ENCODE data around the gene SLC44A3. TPM values are rescaled to one million over a fixed set of nuclear protein-coding genes. Genes with fewer than 3 reads are reported as not detected.
A peak's percentile ranks its signal among the peaks of the same experiment; 100 is the strongest.
"Not testable (repeated sequence)": the region's sequence is repeated elsewhere in the genome, so short reads cannot be mapped to it uniquely, and the experiment has no call there.

Gene SLC44A3
- total RNA-seq, 1 donor from 2014 or later = 10.1 TPM

- no peak for ATAC-seq
Observed at GRCh38 chr1:94803106-94803505, 17.1 kb upstream of the SLC44A3 start.

- no peak for ATAC-seq
Observed at GRCh38 chr1:94803517-94804441, 16.4 kb upstream of the SLC44A3 start.

DNA sequence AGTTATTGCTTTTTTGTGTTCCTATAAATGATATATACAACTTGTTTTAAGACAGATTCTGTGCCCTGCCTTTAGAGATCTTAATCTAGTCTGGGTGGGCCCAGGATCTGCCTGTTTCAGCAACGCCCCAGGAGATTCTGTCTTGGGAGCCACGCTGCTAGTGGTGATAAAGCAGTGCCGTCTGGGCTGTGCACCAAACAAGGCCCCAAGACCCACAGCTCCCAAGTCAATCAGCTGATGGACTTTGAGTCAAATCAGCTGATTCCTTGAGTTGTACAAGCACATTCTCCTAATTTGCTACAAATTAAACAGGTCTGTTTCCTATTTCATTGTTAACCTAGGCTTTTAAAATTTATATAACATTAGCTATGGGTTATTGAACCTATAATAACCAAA, 15.7 kb upstream of the SLC44A3 start:
- ATAC-seq = no peak

DNA sequence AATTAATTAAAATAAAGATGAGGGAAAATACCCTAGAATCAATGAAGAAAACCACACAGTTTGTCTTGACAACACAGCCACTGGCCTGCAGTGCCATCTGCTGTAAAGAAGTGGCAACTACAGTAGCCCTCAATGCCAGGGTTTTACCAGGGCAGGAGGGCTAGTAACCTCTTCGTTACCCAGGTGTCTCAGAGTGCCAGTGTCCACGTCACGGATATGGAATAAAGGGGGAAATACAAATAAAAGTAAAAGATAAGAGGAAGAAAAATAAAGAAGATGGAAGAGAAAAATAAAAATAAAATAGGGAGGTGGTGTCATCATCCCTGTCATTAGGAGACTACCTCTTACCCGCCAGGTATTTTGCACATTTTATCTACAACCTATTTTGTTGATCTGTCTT, 14.2 kb upstream of the SLC44A3 start:
- ATAC-seq = peak; percentile 70

GRCh38 chr1:94806441-94806871, 13.7 kb upstream of the SLC44A3 start:
- no peak for ATAC-seq

DNA sequence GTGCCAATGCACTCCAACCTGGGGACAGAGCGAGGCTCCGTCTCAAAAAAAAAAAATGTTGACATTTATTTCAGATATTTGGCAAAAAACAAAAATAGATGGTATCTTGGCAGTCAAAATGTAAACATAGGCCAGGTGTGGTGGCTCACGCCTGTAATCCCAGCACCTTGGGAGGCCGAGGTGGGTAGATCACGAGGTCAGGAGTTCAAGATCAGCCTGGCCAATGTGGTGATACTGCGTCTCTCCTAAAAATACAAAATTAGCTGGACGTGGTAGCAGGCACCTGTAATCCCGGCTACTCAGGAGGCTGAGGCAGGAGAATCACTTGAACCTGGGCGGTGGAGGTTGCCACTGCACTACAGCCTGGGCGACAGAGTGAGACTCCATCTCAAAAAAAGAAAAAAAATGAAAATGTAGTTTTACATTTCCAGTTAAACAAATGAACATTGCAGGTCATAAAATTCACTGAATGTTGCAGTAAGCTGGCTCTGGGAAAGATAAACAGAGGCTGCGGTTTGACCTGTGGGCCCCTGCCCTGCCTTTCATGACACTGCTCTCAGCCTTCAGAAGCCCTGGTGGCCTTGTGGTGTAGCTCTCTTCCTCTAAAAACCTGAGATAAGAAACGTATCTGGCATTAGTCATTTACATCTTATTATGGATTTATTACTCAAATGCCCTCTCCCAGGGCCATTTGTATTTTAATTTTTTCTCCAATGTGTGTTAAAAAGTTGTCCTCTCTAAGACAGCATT, 12.2 kb upstream of the SLC44A3 start:
- no peak for ATAC-seq

DNA sequence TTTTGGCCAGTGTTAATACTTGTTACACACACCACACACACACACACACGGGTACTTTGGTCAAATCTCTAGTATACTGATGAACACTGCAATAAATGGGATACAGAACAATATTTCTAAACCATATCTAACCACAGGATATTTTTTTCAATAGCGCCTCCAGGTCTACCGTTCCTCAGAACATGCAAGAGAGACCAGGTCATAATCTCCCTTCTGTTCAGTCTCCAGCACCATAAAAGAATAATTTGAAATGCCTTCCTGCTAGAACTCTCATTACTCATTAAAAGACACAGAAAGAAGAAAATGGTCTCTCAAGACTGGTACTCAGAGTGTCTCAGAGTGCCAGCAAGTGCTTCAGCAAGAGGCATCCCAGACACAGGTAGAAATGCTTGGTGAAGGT, 11.5 kb upstream of the SLC44A3 start:
- no peak for ATAC-seq

- ATAC-seq = no peak
Observed at GRCh38 chr1:94812985-94813384, 7.2 kb upstream of the SLC44A3 start.

- ATAC-seq = no peak
Observed at GRCh38 chr1:94816030-94816429, 4.1 kb upstream of the SLC44A3 start.

GRCh38 chr1:94817712-94818111, 2.4 kb upstream of the SLC44A3 start:
- no peak for ATAC-seq

DNA sequence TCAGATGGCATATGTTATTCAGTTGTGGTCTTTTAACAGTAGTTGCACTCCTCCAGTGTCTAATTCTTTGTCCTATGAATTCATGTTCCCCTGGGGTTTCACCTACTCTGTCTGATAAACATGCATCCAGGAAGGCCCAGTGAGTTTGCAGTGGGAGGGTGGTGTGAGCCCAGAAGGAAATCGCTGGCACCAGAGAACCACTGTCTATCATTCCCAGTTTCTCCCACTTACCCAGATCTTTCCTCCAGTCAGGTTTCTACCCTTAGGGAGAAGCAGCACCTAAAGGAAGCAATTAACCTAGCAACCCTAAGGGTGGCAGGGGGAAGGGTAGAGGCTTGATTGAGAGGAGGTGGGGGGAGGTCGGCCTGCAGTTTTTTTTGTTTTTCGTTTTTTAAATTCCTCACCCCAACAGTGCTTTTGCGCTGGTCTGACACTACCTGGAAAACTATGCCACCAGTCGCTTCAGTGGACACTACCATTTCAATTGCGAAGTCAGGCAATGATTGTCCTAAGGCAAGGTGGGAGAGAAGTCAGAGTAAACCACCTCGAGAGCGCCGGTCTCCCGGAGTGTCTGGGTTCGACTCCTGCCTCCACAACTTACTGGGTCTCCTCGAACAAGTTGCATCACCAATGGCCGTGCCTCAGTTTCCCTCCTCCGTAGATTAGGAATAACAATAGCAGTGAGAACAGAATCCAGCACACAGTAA, 766 bp upstream of the SLC44A3 start:
- no peak for ATAC-seq

DNA sequence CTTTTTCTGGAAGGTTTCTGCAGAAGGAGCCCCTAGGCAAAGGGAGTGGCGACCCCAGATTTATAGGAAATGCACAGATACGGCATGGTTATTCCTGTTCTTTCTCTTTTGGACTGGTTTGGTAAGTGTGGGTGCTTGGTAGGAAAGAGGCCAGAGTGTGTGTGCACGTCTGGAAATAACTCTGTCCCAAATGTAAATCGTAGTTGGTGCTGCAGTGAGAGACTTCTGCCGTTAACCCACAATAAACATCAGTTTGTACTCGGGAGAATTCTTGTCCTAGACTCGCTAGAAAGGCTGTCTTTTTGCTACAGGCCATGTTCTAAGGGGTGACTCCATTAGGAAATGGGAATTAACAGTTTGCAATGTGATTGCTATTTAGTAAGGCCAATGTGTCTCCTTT, 779 bp downstream of the SLC44A3 start:
- ATAC-seq = peak; percentile 46

DNA sequence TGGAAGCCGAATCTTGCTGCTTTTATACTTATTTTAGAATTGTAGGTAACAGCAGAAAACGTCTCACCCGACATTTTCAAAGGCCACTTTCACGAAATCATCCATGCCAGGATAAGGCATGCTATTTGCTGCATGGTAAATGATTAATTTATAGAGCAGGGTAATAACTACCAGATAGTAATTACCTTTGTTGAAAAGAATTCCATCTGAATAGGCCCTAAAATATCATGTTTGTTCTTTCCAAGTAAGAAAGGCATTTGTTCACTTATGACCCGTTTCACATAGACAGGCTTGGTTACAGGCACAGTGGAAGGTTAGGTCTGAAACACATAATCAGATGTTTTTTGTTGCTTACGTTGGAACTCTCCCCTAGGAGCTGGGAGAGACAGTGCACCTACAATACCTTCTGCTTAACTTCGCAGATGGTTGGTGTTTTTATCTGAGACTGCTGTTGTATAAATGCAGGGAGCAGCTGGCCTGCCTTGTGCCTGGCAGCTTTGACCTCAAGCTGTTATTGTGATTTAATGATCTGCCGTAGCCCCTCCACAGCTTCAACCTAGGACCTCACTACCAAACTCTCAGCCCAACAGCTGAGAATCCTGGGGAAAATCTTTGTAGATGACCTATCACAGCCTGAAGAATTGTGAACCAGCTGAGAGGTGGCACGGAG, 1.6 kb downstream of the SLC44A3 start:
- ATAC-seq = no peak

DNA sequence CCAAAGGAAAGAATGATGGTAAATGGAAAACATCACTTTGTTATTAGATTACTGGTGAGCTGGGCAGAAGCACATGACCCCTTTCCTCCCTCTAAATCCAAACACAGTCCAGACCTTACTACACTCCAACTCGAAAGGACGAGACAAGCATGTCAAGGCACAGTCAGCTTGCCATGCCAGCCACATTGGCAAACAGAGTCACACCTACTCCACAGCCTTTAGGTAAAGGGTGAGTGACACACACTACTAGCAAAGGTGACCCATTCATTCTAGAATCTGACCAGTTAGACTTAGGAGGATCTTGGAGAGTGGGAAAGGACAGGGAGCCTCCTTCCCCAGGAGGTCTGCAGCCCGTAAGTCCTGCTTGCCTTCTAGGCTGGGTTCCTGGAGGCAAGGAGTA, 3.0 kb downstream of the SLC44A3 start:
- ATAC-seq = peak; percentile 79

GRCh38 chr1:94825936-94826335, 5.8 kb downstream of the SLC44A3 start:
- no peak for ATAC-seq

GRCh38 chr1:94827434-94827833, 7.3 kb downstream of the SLC44A3 start:
- no peak for ATAC-seq

DNA sequence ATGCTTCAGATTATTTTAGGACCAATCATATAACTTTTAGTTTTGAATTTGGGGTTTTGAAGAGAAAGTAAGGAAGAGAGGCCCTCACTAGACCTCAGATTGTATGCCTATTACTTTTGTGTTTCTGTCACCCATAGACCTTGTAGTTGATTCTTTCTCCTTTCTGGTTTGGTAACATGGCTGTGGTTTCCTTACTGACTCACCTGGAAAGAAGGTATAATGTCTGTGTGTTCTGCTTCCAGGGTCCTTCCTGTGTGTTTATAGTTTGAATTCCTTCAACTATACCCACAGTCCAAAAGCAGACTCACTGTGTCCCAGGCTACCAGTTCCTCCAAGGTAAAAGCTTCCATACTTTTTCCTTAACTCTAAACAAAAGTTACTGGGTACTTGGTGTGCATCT, 8.1 kb downstream of the SLC44A3 start:
- no peak for ATAC-seq

- ATAC-seq = no peak
Observed at GRCh38 chr1:94831641-94832040, 11.5 kb downstream of the SLC44A3 start.

DNA sequence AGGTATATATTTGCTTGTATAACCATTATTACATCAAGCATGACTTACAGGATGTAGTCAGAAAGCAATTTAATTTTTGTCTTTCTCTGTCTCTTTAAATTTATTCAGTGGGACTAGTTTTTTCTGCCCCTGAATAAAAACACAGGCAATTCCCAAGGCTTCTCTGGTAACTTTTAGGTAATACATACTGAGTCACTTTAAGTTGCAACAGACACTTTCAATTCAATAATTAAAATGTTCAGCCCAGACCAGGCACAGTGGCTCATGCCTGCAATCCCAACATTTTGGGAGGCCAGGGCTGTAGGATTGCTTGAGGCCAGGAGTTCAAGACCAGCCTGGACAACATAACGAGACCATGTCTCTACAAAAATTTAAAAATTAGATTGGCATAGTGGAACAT, 12.3 kb downstream of the SLC44A3 start:
- ATAC-seq = no peak

DNA sequence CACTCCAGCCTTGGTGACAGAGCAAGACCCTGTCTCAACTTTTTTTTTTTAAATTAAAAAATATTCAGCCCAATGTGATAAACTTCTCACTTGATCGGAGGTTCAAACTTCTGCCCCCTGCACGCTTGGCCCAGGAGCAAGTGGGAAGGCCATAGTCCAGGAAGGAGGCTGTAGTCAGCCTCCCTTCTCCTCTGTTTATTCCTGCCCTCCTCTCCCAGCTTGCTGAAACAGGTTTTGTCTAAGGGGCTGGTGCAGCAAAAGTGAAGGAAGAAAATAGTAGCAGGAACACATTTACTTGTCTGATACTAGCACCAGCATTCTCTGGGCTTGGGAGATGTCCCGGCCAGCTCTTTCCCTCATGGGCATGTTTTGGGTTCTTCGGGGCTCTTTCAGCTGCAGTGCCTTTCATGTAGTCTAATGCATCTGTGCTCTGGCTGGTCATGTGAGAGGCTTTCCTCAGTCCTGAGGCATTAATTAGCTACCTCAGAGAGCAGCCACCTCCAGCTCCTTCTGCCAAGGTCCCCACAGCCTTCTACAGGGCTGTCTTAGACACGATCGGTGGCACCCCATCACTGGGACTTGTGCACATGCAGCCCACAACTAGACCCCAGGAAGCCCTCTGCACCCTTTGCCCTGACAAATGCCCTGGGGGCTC, 12.9 kb downstream of the SLC44A3 start:
- ATAC-seq = no peak

DNA sequence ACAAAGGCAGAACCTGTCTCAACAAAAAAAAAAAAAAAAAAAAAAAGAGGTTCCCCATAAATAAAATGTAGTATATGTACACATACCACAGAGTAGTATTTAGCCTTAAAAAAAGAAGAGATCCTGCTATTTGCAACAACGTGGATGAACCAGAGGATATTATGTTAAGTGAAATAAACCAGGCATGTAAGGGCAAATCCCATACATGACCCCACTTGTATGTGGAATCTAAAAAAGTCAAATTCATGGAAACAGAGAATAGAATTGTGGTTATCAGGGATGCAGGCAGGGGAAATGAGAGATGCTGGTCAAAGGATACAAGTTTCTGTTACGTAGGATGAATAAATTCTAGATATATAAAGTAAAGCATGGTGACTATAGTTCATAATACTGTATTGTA, 16.7 kb downstream of the SLC44A3 start:
- no peak for ATAC-seq

- ATAC-seq = not testable (repeated sequence)
Observed at GRCh38 chr1:94840381-94840780, 20.2 kb downstream of the SLC44A3 start.
